GM12875 (cell line): ENCODE data around the gene GRIP2.

Source experiments
- H3K4me3 ChIP-seq: one replicate; pipeline ENCODE4 v1.5.1; 2011; ENCODE audit warnings: low read depth, low read length, control low read depth
- TF ChIP-seq, protein P1 (sequence below): IDR thresholded peaks from 2 replicates; pipeline ENCODE4 v1.5.1; 2011; ENCODE audit warnings: low read depth, mild to moderate bottlenecking, control low read depth, inconsistent platforms, low read length, moderate library complexity, borderline replicate concordance; ENCODE audit not compliant: insufficient read depth

Gene GRIP2

GRCh38 chr3:14502472-14502871 is 37.7 kb downstream of the GRIP2 start:
- TF ChIP-seq, protein P1, sequence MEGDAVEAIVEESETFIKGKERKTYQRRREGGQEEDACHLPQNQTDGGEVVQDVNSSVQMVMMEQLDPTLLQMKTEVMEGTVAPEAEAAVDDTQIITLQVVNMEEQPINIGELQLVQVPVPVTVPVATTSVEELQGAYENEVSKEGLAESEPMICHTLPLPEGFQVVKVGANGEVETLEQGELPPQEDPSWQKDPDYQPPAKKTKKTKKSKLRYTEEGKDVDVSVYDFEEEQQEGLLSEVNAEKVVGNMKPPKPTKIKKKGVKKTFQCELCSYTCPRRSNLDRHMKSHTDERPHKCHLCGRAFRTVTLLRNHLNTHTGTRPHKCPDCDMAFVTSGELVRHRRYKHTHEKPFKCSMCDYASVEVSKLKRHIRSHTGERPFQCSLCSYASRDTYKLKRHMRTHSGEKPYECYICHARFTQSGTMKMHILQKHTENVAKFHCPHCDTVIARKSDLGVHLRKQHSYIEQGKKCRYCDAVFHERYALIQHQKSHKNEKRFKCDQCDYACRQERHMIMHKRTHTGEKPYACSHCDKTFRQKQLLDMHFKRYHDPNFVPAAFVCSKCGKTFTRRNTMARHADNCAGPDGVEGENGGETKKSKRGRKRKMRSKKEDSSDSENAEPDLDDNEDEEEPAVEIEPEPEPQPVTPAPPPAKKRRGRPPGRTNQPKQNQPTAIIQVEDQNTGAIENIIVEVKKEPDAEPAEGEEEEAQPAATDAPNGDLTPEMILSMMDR, result no peak
- no peak overlapping the region for H3K4me3 ChIP-seq

DNA sequence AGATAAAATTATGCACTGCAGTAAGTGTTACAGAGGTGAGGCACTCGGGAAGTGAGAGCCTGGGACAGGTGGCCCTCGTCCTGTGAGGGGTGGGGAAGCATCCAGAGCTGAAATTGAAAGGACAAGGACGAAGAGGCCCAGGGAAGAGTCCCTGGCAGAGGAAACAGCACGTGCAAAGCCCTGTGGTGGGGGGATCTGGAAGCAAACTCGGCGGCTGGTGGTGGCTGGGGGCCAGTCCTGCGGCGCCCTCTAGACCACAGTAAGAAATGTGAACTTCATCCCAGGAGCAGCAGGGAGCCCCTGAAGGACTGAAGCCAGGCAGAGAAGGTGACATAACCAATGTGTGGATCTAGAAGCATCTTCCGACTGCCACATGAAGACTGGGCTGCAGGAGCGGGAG is 42.8 kb downstream of the GRIP2 start:
- TF ChIP-seq, protein P1, result no peak
- H3K4me3 ChIP-seq, result no peak overlapping the region

GRCh38 chr3:14496351-14496750 is 43.8 kb downstream of the GRIP2 start:
- no peak overlapping the region for H3K4me3 ChIP-seq
- TF ChIP-seq, protein P1, result no peak

DNA sequence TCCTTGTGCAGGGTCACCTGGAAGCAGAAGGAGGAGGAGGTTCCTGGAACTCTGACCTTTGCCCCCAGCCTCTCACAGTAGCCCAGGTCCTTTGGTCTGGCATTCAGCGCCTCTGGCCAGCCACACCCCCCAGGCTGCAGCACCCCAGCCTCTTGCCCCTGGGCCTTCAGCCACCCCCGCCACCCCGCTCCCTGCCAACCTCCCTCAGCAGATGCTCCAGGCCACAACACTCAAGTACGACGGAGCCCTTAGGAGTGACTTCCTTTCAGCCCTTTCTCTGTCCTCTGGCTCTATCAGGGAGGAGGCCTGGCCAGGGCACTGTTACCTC is 45.2 kb downstream of the GRIP2 start:
- TF ChIP-seq, protein P1, result no peak
- H3K4me3 ChIP-seq, result no peak overlapping the region

GRCh38 chr3:14494279-14494972 is 45.7 kb downstream of the GRIP2 start:
- no peak overlapping the region for H3K4me3 ChIP-seq
- TF ChIP-seq, protein P1, result no peak

DNA sequence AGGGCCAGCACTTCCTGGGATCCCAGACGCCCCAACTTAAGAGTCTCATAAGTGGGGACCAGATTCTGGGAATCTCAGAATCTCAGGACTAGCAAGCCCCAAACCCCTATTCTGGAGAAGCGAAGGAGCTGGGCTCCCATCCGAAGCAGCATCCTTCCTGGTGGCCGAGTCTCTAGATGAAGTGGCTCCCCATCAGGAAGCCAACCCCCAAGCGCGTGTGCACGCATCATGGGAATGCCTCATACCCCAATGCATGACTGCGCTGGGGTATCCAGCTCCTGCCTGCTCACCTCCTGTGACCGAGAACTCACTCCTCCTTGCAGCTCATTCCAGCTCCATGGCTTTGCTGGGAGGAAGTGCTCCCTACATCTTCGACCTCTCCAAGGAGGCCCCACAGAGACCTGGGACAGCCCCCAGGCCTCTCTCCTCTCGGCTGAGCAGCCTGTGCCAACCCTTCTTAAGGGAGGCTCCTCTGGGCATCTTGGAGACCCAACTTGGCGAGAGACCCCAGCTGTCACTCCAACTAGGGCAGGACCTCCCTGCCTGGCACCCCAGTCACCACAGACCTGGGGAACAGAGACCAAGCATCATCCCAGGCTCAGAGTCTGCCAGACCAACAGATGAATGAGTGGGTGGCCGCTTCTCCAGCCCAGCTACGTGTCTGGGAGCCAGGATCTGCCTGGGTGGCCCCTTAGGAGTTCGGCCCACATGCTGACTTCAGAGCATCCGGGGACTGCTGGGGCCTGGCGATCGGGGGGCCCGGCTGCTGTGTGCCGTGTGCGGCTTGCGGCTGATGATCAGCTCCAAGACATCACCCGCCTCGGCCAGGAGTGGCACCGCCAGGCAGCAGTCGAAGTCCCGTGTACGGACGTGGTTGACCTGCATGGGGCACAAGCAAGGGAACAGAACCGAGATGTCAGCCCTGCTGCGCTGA is 46.9 kb downstream of the GRIP2 start:
- no peak overlapping the region for H3K4me3 ChIP-seq
- TF ChIP-seq, protein P1, result no peak
